ENCODE results near the gene PBX1.

- no peak for TF ChIP-seq CTCF (IDR thresholded peaks at IDR 0.05; ENCODE audit: low read depth, low read length, missing input control)
- TF ChIP-seq REST (IDR thresholded peaks at IDR 0.05) = no peak
- TF ChIP-seq TAF1 (conservative IDR thresholded peaks at IDR 0.05) = no peak
- TF ChIP-seq RAD21 (IDR thresholded peaks at IDR 0.05) = no peak
Observed at GRCh38 chr1:164571333-164571732, 12.3 kb downstream of the PBX1 start.
